Thoracic aorta (tissue), 2 donors: ENCODE measurements around the gene CREB5. TPM values are rescaled to one million over a fixed set of nuclear protein-coding genes. Genes with fewer than 3 reads are reported as not detected.

Experiments
- ATAC-seq: fragments of 150-250 bp; one replicate; pipeline ENCODE4 v1.8.0; 2017; ENCODE audit warnings: low read depth; ENCODE audit not compliant: insufficient number of reproducible peaks, low FRiP score
- DNase-seq: peaks from one replicate; pipeline ENCODE4 v3.0.0-alpha.2; 2020; ENCODE audit warnings: low spot score
- H3K27ac ChIP-seq, 2 donors: fragments of 200-600 bp; sonication (generic); 1 replicate in 1 of 2; 2 replicates in 1 of 2; pipeline ENCODE4 v1.5.1; 2016; ENCODE audit warnings: mild to moderate bottlenecking in 2 of 2, moderate library complexity in 2 of 2
- H3K27me3 ChIP-seq: fragments of 200-600 bp; sonication (generic); replicated peaks from 2 replicates; pipeline ENCODE4 v1.6.0; 2016; ENCODE audit warnings: mild to moderate bottlenecking; ENCODE audit not compliant: insufficient read depth
- H3K36me3 ChIP-seq: fragments of 200-600 bp; sonication (generic); one replicate; pipeline ENCODE4 v1.5.1; 2016
- H3K4me1 ChIP-seq, 2 donors: fragments of 200-600 bp; sonication (generic); 1 replicate in 1 of 2; 2 replicates in 1 of 2; pipeline versions ENCODE4 v1.5.1 to v1.6.0; 2016; ENCODE audit warnings: low read depth in 2 of 2, mild to moderate bottlenecking in 1 of 2; ENCODE audit not compliant: control insufficient read depth in 1 of 2
- H3K4me3 ChIP-seq: fragments of 200-600 bp; sonication (generic); 2 replicates; pipeline ENCODE4 v1.5.1; 2016; ENCODE audit warnings: mild to moderate bottlenecking
- H3K9me3 ChIP-seq: fragments of 200-600 bp; sonication (generic); 2 replicates; pipeline ENCODE4 v1.5.1; 2016
- CTCF ChIP-seq: fragments of 200-600 bp; sonication (generic); IDR thresholded peaks from one replicate; pipeline ENCODE4 v1.5.1; 2019; ENCODE audit warnings: antibody characterized with exemption
- total RNA-seq, 2 donors: library from RNA; depleted of rRNA; stranded (reverse); fragments of >200 nt; gene quantifications; one replicate each; pipeline versions ENCODE4 v1.1.0 to v1.2.3, GENCODE V29; 2016

CREB5 gene
- total RNA-seq, 2 donors from 2014 or later, result 44.4 to 49.1 TPM

- ATAC-seq, result no peak
- H3K27ac ChIP-seq, result no peak overlapping the region
- no peak overlapping the region for H3K4me3 ChIP-seq
- no peaks in the 10 kb centered on the region for H3K27me3 ChIP-seq
- no peaks in the 10 kb centered on the region for H3K36me3 ChIP-seq
- H3K9me3 ChIP-seq, result no peaks in the 10 kb centered on the region
- TF ChIP-seq CTCF, result no peak
- no peak for DNase-seq
- H3K4me1 ChIP-seq, result peaks cover 5 to 9% of the 10 kb centered on the region in 2 donors
Measured at GRCh38 chr7:28681693-28682310, 269.5 kb downstream of the CREB5 start.

- Histone ChIP-seq H3K27ac (no peak overlapping the region), H3K36me3 (no peaks in the 10 kb centered on the region), H3K9me3 (no peaks in the 10 kb centered on the region), H3K4me1 (peaks cover 5 to 19% of the 10 kb centered on the region in 2 donors), H3K4me3 (no peak overlapping the region), H3K27me3 (no peaks in the 10 kb centered on the region)
- ATAC-seq (no peak), DNase-seq (no peak)
- TF ChIP-seq CTCF, result no peak
Measured at GRCh38 chr7:28682801-28683200, 270.5 kb downstream of the CREB5 start.

GRCh38 chr7:28684650-28685241 is 272.4 kb downstream of the CREB5 start:
- H3K4me3 ChIP-seq, result peak overlapping the region; percentile 72
- no peak for ATAC-seq
- H3K4me1 ChIP-seq, result peaks cover 15 to 37% of the 10 kb centered on the region in 2 donors
- no peak for TF ChIP-seq CTCF
- H3K27me3 ChIP-seq, result no peaks in the 10 kb centered on the region
- no peaks in the 10 kb centered on the region for H3K36me3 ChIP-seq
- H3K27ac ChIP-seq, result peak overlapping the region; percentile 11 to 77
- DNase-seq, result no peak
- no peaks in the 10 kb centered on the region for H3K9me3 ChIP-seq

GRCh38 chr7:28685242-28685643 is 272.9 kb downstream of the CREB5 start:
- peaks cover 15 to 41% of the 10 kb centered on the region in 2 donors for H3K4me1 ChIP-seq

More at GRCh38 chr7:28685242-28685643, 272.9 kb downstream of the CREB5 start:
- no peaks in the 10 kb centered on the region for H3K36me3 ChIP-seq
- DNase-seq, result no peak
- no peak for TF ChIP-seq CTCF
- ATAC-seq, result peak; percentile 5
- H3K4me3 ChIP-seq, result peak overlapping the region; percentile 72
- peak overlapping the region; percentile 11 to 77 for H3K27ac ChIP-seq
- no peaks in the 10 kb centered on the region for H3K9me3 ChIP-seq
- no peaks in the 10 kb centered on the region for H3K27me3 ChIP-seq
